BE2C (cell line): ENCODE data around the gene CDC5L.

Experiments
- DNase-seq: peaks from one replicate; pipeline ENCODE4 v3.0.0-alpha.2; 2020
- H3K27me3 ChIP-seq: fragments of 250-450 bp; sonication (Bioruptor Pico); 2 replicates; pipeline ENCODE4 v1.5.1; 2020; ENCODE audit warnings: mild to moderate bottlenecking
- H3K36me3 ChIP-seq: fragments of 250-450 bp; sonication (Bioruptor Pico); 2 replicates; pipeline ENCODE4 v1.5.1; 2020; ENCODE audit warnings: mild to moderate bottlenecking
- H3K4me1 ChIP-seq: fragments of 250-450 bp; sonication (Bioruptor Pico); 2 replicates; pipeline ENCODE4 v1.5.1; 2020
- H3K4me3 ChIP-seq: 2 replicates; pipeline ENCODE4 v1.5.1; 2011; ENCODE audit warnings: low read depth, low read length
- H3K9me3 ChIP-seq: fragments of 250-450 bp; sonication (Bioruptor Pico); 2 replicates; pipeline ENCODE4 v1.5.1; 2020
- CTCF ChIP-seq: IDR thresholded peaks from 2 replicates; pipeline ENCODE4 v1.5.1; 2012; ENCODE audit warnings: mild to moderate bottlenecking, low read depth, low read length

Gene CDC5L

DNA sequence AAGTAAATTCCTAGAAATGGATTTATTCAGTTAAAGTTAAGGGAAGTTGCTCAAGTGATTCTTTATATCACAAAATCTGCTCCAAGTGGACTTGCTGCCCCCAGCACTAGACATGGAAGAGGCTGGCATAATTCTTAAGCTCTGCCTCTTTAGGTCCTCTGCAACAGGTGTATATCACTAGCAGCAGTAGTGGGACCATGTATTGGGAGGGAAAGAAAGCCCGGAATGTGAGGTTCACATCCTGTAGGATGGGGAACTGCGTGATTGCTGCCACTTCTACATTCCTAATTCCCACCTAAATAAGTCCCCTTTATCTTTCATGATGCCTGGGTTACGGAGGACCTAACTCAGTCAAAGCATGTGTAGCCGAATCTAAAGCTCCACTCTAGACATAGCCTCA lies 31.9 kb upstream of the CDC5L start:
- Histone ChIP-seq H3K36me3 (no peaks in the 10 kb centered on the region), H3K4me3 (no peak overlapping the region), H3K27me3 (no peaks in the 10 kb centered on the region), H3K9me3 (no peaks in the 10 kb centered on the region), H3K4me1 (no peaks in the 10 kb centered on the region)
- DNase-seq, result no peak
- TF ChIP-seq CTCF, result no peak

DNA sequence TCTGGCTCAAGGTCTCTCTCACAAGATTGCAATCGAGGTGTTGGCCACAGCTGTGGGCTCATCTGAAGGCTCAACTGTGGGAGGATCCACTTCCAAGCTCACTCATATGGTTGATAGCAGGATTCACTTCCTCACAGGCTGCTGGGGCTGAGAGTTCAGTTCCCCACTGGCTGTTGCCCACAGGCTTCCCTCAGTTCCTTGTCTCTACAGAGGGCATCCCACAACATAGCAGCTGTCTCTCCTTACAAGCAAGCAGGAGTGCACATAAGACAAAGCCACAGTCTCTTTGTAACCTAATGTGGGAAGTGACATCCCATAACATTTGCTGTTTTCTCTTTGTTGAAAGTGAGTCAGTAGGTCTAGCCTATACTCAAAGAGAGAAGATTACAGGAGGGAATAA lies 31.0 kb upstream of the CDC5L start:
- no peak overlapping the region for H3K4me3 ChIP-seq
- H3K36me3 ChIP-seq, result no peaks in the 10 kb centered on the region
- no peaks in the 10 kb centered on the region for H3K9me3 ChIP-seq
- TF ChIP-seq CTCF, result no peak
- no peaks in the 10 kb centered on the region for H3K27me3 ChIP-seq
- no peak for DNase-seq
- no peaks in the 10 kb centered on the region for H3K4me1 ChIP-seq

DNA sequence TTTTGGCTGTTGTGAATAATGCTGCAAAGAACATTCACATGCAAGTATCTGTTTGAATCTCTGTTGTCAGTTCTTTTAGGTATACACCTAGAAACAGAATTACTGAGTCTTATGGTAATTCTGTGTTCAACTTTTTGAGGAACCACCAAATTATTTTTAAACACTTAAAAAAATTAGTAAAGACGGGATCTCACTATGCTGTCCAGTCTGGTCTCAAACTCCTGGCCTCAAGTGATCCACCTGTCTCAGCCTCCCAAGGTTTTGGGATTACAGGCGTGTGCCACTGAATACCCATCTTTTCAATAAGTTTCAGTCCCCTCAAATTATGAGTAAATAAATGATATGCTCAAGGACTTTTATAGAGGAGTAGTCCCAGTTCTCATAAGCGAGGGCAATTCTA lies 27.5 kb upstream of the CDC5L start:
- Histone ChIP-seq H3K36me3 (no peaks in the 10 kb centered on the region), H3K4me1 (no peaks in the 10 kb centered on the region), H3K4me3 (no peak overlapping the region), H3K9me3 (no peaks in the 10 kb centered on the region), H3K27me3 (no peaks in the 10 kb centered on the region)
- DNase-seq, result no peak
- TF ChIP-seq CTCF, result no peak

DNA sequence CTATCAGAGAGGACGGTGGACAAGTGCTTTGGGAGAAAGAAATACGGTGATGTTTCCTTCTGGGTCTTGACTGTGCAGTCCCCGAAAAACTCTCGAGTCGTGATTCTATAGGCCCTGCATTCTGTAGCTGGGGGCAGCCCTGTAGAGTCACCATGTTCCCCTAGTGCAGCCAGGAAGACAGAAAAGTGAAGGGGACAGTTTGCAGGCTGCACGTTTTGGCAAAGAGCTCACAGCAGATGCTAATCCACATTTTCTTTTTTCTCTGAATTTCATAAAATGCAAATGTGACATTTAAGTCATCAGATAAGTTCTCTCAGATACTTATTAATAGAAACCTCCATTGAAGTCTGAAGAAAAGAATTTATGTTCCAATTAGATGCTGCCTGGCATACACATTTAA lies 25.6 kb upstream of the CDC5L start:
- no peak for TF ChIP-seq CTCF

GRCh38 chr6:44363377-44363926 lies 24.1 kb upstream of the CDC5L start:
- Histone ChIP-seq H3K9me3 (no peaks in the 10 kb centered on the region), H3K4me1 (no peaks in the 10 kb centered on the region), H3K27me3 (no peaks in the 10 kb centered on the region), H3K36me3 (no peaks in the 10 kb centered on the region), H3K4me3 (no peak overlapping the region)
- TF ChIP-seq CTCF, result no peak
- DNase-seq, result no peak

More for the DNA sequence above, 25.6 kb upstream of the CDC5L start:
- no peak for DNase-seq
- Histone ChIP-seq H3K36me3 (no peaks in the 10 kb centered on the region), H3K4me1 (no peaks in the 10 kb centered on the region), H3K27me3 (no peaks in the 10 kb centered on the region), H3K9me3 (no peaks in the 10 kb centered on the region), H3K4me3 (no peak overlapping the region)

DNA sequence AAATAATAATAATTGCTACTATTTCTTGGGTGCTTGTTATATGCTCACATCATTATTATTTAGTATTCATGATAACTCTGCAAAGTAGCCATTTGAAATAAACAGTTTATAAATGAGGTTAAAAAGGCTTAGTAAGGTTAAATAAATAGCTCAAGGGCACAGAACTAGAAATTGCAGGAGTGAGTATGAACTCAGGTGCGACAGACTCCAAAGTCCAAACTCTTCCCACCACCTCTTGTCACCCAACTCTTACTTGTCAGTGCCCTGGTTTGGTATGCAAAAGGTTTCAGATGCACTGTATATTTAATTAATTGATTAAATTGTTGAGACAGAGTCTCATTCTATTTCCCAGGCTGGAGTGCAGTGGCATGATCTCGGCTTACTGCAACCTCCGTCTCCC lies 20.7 kb upstream of the CDC5L start:
- Histone ChIP-seq H3K4me3 (no peak overlapping the region), H3K36me3 (no peaks in the 10 kb centered on the region), H3K9me3 (no peaks in the 10 kb centered on the region), H3K4me1 (no peaks in the 10 kb centered on the region), H3K27me3 (no peaks in the 10 kb centered on the region)
- no peak for TF ChIP-seq CTCF
- no peak for DNase-seq
